H4 (cell line): Measurements from ENCODE around the gene NECTIN2. TPM values are rescaled to one million over a fixed set of nuclear protein-coding genes. Genes with fewer than 3 reads are reported as not detected.
"Not testable (repeated sequence)": the region's sequence is repeated elsewhere in the genome, so short reads cannot be mapped to it uniquely, and the experiment has no call there.

Experiments used
- DNase-seq: peaks from one replicate; pipeline ENCODE4 v3.0.0-alpha.2; 2015; ENCODE audit warnings: low spot score
- total RNA-seq: library from RNA; depleted of rRNA; stranded (reverse); fragments of >200 nt; shearing (Covaris generic); gene quantifications from 2 replicates; pipeline ENCODE4 v1.2.3, GENCODE V29; 2014

The NECTIN2 gene
- total RNA-seq, 1 experiment from 2014 or later, result 42.0 TPM

GRCh38 chr19:44851427-44851826, 5.3 kb downstream of the NECTIN2 start:
- no peak for DNase-seq

GRCh38 chr19:44855606-44856005, 9.5 kb downstream of the NECTIN2 start:
- no peak for DNase-seq

GRCh38 chr19:44856421-44857083, 10.5 kb downstream of the NECTIN2 start:
- no peak for DNase-seq

GRCh38 chr19:44857837-44858236, 11.7 kb downstream of the NECTIN2 start:
- no peak for DNase-seq

GRCh38 chr19:44861576-44861975, 15.5 kb downstream of the NECTIN2 start:
- DNase-seq, result not testable (repeated sequence)

- DNase-seq, result no peak
Measured at GRCh38 chr19:44863990-44864389, 17.9 kb downstream of the NECTIN2 start.

- DNase-seq, result no peak
Measured at GRCh38 chr19:44865196-44865767, 19.2 kb downstream of the NECTIN2 start.

- no peak for DNase-seq
Measured at GRCh38 chr19:44866664-44867063, 20.6 kb downstream of the NECTIN2 start.

- no peak for DNase-seq
Measured at GRCh38 chr19:44867578-44867977, 21.5 kb downstream of the NECTIN2 start.

GRCh38 chr19:44869733-44870470, 23.8 kb downstream of the NECTIN2 start:
- DNase-seq, result peak; percentile 59

GRCh38 chr19:44871809-44872208, 25.7 kb downstream of the NECTIN2 start:
- no peak for DNase-seq

- no peak for DNase-seq
Measured at GRCh38 chr19:44872661-44873060, 26.6 kb downstream of the NECTIN2 start.

- no peak for DNase-seq
Measured at GRCh38 chr19:44874317-44874716, 28.2 kb downstream of the NECTIN2 start.

- DNase-seq, result no peak
Measured at GRCh38 chr19:44875666-44876451, 29.8 kb downstream of the NECTIN2 start.

GRCh38 chr19:44876930-44877535, 30.9 kb downstream of the NECTIN2 start:
- DNase-seq, result no peak

- no peak for DNase-seq
Measured at GRCh38 chr19:44878120-44878865, 32.2 kb downstream of the NECTIN2 start.

GRCh38 chr19:44879309-44880065, 33.4 kb downstream of the NECTIN2 start:
- no peak for DNase-seq

- DNase-seq, result no peak
Measured at GRCh38 chr19:44882063-44882462, 36.0 kb downstream of the NECTIN2 start.

- DNase-seq, result not testable (repeated sequence)
Measured at GRCh38 chr19:44882619-44883397, 36.7 kb downstream of the NECTIN2 start.
